Mesenchymal stem cell (in vitro differentiated cells and primary cell): Measurements from ENCODE around the gene VPS37C.
A peak's percentile ranks its signal among the peaks of the same experiment; 100 is the strongest.

ENCODE experiments used
- DNase-seq: peaks from one replicate; pipeline ENCODE4 v3.0.0-alpha.2; 2013
- H2AFZ ChIP-seq: one replicate; pipeline ENCODE4 v1.6.1; 2013; ENCODE audit warnings: low read depth, mild to moderate bottlenecking, control low read depth, inconsistent platforms, low read length, moderate library complexity
- H2AK5ac ChIP-seq: 2 replicates; pipeline ENCODE4 v1.6.1; 2013; ENCODE audit warnings: low read length, moderate library complexity, mild to moderate bottlenecking, inconsistent platforms; ENCODE audit not compliant: severe bottlenecking
- H2BK120ac ChIP-seq: one replicate; pipeline ENCODE4 v1.6.1; 2013; ENCODE audit warnings: low read depth, mild to moderate bottlenecking, inconsistent platforms, low read length, moderate library complexity
- H2BK12ac ChIP-seq, 2 experiments: one replicate each; pipeline ENCODE4 v1.6.1; 2013; ENCODE audit warnings: inconsistent platforms in 2 of 2, low read length in 2 of 2, mild to moderate bottlenecking in 2 of 2, moderate library complexity in 2 of 2, control low read depth in 1 of 2
- H2BK15ac ChIP-seq: one replicate; pipeline ENCODE4 v1.6.1; 2013; ENCODE audit warnings: mild to moderate bottlenecking, low read depth, inconsistent platforms; ENCODE audit not compliant: poor library complexity, severe bottlenecking
- H2BK5ac ChIP-seq: 2 replicates; pipeline ENCODE4 v1.6.1; 2013; ENCODE audit warnings: low read depth, mild to moderate bottlenecking, low read length, control low read depth, inconsistent platforms; ENCODE audit not compliant: poor library complexity, severe bottlenecking
- H3K14ac ChIP-seq, 2 experiments: one replicate each; pipeline ENCODE4 v1.6.1; 2013; ENCODE audit warnings: inconsistent platforms in 2 of 2, low read length in 2 of 2, control low read depth in 1 of 2, mild to moderate bottlenecking in 1 of 2, moderate library complexity in 1 of 2
- H3K18ac ChIP-seq, 2 experiments: one replicate each; pipeline ENCODE4 v1.6.1; 2013; ENCODE audit warnings: inconsistent platforms in 2 of 2, low read length in 2 of 2, control low read depth in 1 of 2, low read depth in 1 of 2, mild to moderate bottlenecking in 1 of 2
- H3K23ac ChIP-seq, 2 experiments: one replicate each; pipeline ENCODE4 v1.6.1; 2013; ENCODE audit warnings: inconsistent platforms in 2 of 2, low read length in 2 of 2, mild to moderate bottlenecking in 2 of 2, moderate library complexity in 2 of 2, control low read depth in 1 of 2
- H3K27ac ChIP-seq: 2 replicates; pipeline ENCODE4 v1.5.1; 2013; ENCODE audit warnings: mild to moderate bottlenecking, moderate library complexity, low read length, control low read depth, inconsistent platforms; ENCODE audit not compliant: poor library complexity, severe bottlenecking
- H3K27me3 ChIP-seq, 2 experiments: 2 replicates each; pipeline versions ENCODE4 v1.6.1 to v1.7.0; 2013; ENCODE audit warnings: low read length in 2 of 2, mild to moderate bottlenecking in 2 of 2, moderate library complexity in 2 of 2, control low read depth in 1 of 2, inconsistent platforms in 1 of 2; ENCODE audit not compliant: control insufficient read depth in 1 of 2, insufficient read depth in 1 of 2
- H3K36me3 ChIP-seq, 2 experiments: 2 replicates each; pipeline versions ENCODE4 v1.6.1 to v1.7.0; 2013; ENCODE audit warnings: low read length in 2 of 2, control low read depth in 1 of 2, inconsistent platforms in 1 of 2, low read depth in 1 of 2, mild to moderate bottlenecking in 1 of 2; ENCODE audit not compliant: insufficient read depth in 2 of 2, control insufficient read depth in 1 of 2
- H3K4ac ChIP-seq, 2 experiments: one replicate each; pipeline ENCODE4 v1.6.1; 2013; ENCODE audit warnings: inconsistent platforms in 2 of 2, low read length in 2 of 2, mild to moderate bottlenecking in 2 of 2, moderate library complexity in 2 of 2, control low read depth in 1 of 2, low read depth in 1 of 2
- H3K4me1 ChIP-seq: 2 replicates; pipeline ENCODE4 v1.6.1; 2013; ENCODE audit warnings: low read depth, low read length, control low read depth; ENCODE audit not compliant: control insufficient read depth, insufficient read depth
- H3K4me2 ChIP-seq: 2 replicates; pipeline ENCODE4 v1.6.1; 2013; ENCODE audit warnings: low read length, mild to moderate bottlenecking, inconsistent platforms; ENCODE audit not compliant: poor library complexity, severe bottlenecking
- H3K4me3 ChIP-seq, 2 experiments: 2 replicates each; pipeline versions ENCODE4 v1.5.1 to v1.7.0; 2013; ENCODE audit warnings: low read length in 2 of 2, mild to moderate bottlenecking in 2 of 2, control low read depth in 1 of 2, low read depth in 1 of 2; ENCODE audit not compliant: insufficient read depth in 1 of 2
- H3K79me1 ChIP-seq: replicated peaks from 2 replicates; pipeline ENCODE4 v1.6.1; 2013; ENCODE audit warnings: mild to moderate bottlenecking, control low read depth, low read length, inconsistent platforms; ENCODE audit not compliant: poor library complexity, severe bottlenecking
- H3K9ac ChIP-seq: 2 replicates; pipeline ENCODE4 v1.7.0; 2013; ENCODE audit warnings: mild to moderate bottlenecking, low read length, moderate library complexity
- H3K9me3 ChIP-seq: 2 replicates; pipeline ENCODE4 v1.7.0; 2013; ENCODE audit warnings: mild to moderate bottlenecking, low read length; ENCODE audit not compliant: control insufficient read depth
- H4K8ac ChIP-seq: one replicate; pipeline ENCODE4 v1.6.1; 2013; ENCODE audit warnings: inconsistent platforms, mild to moderate bottlenecking, low read length, moderate library complexity
- H4K91ac ChIP-seq: one replicate; pipeline ENCODE4 v1.6.1; 2013; ENCODE audit warnings: mild to moderate bottlenecking, low read length, inconsistent platforms
- WGBS: methylation state at CpG from one replicate; pipeline ENCODE4 v1.1.7; 2013; ENCODE audit warnings: mixed read lengths; 5-methylcytosine and 5-hydroxymethylcytosine counted together

The VPS37C gene

DNA sequence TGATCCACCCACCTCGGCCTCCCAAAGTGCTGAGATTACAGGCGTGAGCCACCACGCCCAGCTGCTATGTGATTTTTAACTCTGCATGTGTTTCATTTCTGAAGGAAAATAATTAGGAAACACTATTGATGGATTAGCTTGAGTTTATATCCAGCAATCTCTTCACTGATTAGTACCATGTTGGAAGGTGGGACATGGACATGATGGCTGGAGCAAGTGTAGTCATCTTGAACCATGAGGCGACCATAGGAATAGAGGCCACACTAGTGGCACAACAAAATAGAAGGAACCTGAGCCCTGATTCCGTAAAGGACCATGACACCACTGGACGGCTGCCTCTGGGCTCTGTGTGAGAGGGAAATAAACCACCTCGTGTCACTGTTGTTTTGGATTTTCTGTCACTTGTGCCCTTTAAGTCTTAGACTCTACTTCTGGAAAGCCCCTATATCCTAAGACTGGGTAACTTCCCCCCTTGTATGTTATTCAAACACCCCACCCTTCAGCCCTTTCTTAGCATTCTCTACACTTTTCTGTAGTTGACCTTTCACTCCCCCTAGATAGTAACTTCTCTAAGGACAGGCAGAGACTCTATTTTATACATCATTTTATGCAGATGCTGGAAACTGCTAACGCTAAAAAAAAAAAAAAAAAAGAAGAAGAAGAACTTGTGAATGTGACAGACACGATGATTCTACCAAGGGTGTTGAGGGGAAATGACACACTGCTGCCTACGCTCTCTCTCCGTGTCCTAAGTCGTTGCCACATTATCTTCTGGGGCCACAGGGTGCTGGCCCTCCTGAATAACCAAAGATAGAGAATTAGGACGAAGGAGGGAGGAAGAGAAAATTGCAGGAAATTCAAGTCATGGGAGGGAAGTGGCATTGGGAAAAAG is 2.7 kb upstream of the VPS37C start:
- Histone ChIP-seq H3K27me3 (peaks cover 4 to 5% of the 10 kb centered on the region in 2 experiments), H2AK5ac (no peak overlapping the region), H4K8ac (no peak overlapping the region), H3K14ac (no peak overlapping the region), H2BK120ac (no peak overlapping the region), H2BK15ac (no peak overlapping the region), H3K9ac (no peak overlapping the region), H3K79me1 (no peaks in the 10 kb centered on the region), H3K36me3 (no peaks in the 10 kb centered on the region), H3K18ac (no peak overlapping the region), H2BK5ac (no peak overlapping the region), H2BK12ac (no peak overlapping the region), H2AFZ (no peak overlapping the region), H3K23ac (no peak overlapping the region), H4K91ac (no peak overlapping the region), H3K4ac (no peak overlapping the region), H3K9me3 (no peaks in the 10 kb centered on the region), H3K4me2 (no peak overlapping the region), H3K4me1 (peaks cover 4% of the 10 kb centered on the region), H3K27ac (no peak overlapping the region), H3K4me3 (no peak overlapping the region)
- no peak for DNase-seq
- 83% methylated on average over 12 of the region's 13 CpGs for WGBS

DNA sequence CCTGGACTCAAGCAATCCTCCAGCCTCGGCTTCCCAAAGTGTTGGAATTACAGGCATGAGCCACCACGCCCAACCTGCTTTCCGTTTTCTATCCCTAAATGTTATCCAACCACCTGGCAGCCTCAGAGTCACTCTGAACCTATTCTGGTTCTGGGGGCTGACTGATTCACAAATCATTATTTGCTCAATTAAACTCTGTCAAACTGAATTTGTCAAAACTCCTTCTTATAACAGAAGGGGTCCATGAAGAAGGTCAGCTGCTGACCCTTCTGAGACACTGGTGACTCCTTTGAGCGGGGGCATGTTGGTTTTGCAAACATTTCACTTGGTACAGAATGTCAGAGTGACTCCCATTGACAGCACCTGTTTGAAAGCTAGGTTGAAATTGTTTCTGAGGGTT is 1.8 kb upstream of the VPS37C start:
- Histone ChIP-seq H3K79me1 (no peaks in the 10 kb centered on the region), H3K9ac (no peak overlapping the region), H3K18ac (no peak overlapping the region), H3K4me1 (peaks cover 4% of the 10 kb centered on the region), H3K4me3 (no peak overlapping the region), H4K91ac (no peak overlapping the region), H2BK120ac (no peak overlapping the region), H2AFZ (no peak overlapping the region), H3K4me2 (no peak overlapping the region), H2AK5ac (no peak overlapping the region), H2BK5ac (no peak overlapping the region), H4K8ac (peak overlapping the region; percentile 9), H3K27me3 (no peaks in the 10 kb centered on the region), H2BK15ac (no peak overlapping the region), H3K9me3 (no peaks in the 10 kb centered on the region), H3K23ac (no peak overlapping the region), H3K36me3 (no peaks in the 10 kb centered on the region), H3K14ac (no peak overlapping the region), H3K4ac (no peak overlapping the region), H2BK12ac (no peak overlapping the region), H3K27ac (no peak overlapping the region)
- WGBS: 82% methylated on average over 4 of the region's 4 CpGs
- no peak for DNase-seq

DNA sequence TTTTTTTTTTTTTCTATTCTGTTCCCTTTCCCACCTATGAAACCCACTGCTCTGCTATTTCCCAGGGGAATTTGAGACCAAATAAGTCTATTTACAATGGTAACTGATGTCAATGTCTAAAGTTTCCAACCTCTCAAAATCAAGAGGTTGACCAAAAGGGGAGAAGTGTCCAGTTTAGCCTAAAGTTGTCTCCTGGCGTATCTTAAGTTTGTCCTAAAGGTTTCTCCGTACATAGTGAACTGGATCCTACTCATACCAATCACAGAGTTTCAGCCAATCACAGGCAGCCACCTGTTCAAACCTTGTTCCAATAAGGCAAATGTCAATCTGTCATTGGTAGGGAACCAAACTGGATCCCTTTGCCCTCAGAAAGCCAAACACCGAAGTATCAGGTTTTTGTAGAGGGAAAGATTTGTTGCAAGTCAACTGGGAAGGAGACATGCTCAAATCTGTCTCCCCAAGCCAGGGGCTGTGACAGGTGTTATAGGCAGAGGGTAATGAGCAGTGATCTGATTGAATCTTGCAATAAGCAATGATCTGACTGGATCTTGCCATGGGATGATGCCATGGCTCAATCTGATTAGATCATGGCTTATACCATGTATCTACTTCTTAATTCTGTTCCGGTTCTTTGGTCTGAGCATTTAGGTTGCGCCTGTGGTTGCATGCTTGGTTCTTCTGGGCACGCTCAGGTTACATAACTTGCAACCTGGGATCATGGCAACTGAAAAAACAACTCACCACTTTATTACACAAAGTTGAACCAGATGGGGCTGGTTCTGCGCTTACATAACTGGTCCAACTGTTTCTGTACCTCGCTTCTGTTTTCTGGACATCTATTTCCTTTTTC is 1.1 kb upstream of the VPS37C start:
- no peaks in the 10 kb centered on the region for H3K9me3 ChIP-seq
- H3K9ac ChIP-seq: peak overlapping the region; percentile 92
- no peak overlapping the region for H3K27ac ChIP-seq
- peak overlapping the region; percentile 73 for H3K4me2 ChIP-seq
- no peak overlapping the region for H2BK120ac ChIP-seq
- peaks cover 3 to 5% of the 10 kb centered on the region in 2 experiments for H3K36me3 ChIP-seq
- no peak overlapping the region for H3K23ac ChIP-seq
- H3K4me3 ChIP-seq: peak overlapping the region in 1 of 2 experiments; percentile 91
- H3K4ac ChIP-seq: no peak overlapping the region
- no peak overlapping the region for H3K18ac ChIP-seq
- peaks cover 6% of the 10 kb centered on the region for H3K4me1 ChIP-seq
- DNase-seq: peak; percentile 17
- no peak overlapping the region for H2BK15ac ChIP-seq
- no peak overlapping the region for H4K91ac ChIP-seq
- no peaks in the 10 kb centered on the region for H3K27me3 ChIP-seq
- no peak overlapping the region for H3K14ac ChIP-seq
- no peak overlapping the region for H2AK5ac ChIP-seq
- H2AFZ ChIP-seq: no peak overlapping the region
- no peaks in the 10 kb centered on the region for H3K79me1 ChIP-seq
- H4K8ac ChIP-seq: peak overlapping the region; percentile 28
- 79% methylated on average over 6 of the region's 8 CpGs for WGBS
- H2BK12ac ChIP-seq: no peak overlapping the region
- no peak overlapping the region for H2BK5ac ChIP-seq
